NCI-H1436 treated with DMSO at 0.1 percent for 48 hours (cell line): ENCODE data around the gene LAMP1.
"Not testable (repeated sequence)": the region's sequence is repeated elsewhere in the genome, so short reads cannot be mapped to it uniquely, and the experiment has no call there.

Experiments used
- DNase-seq: peaks from one replicate; lab custom pipeline; 2025; lab: John Stamatoyannopoulos, UW

The LAMP1 gene, protein sequence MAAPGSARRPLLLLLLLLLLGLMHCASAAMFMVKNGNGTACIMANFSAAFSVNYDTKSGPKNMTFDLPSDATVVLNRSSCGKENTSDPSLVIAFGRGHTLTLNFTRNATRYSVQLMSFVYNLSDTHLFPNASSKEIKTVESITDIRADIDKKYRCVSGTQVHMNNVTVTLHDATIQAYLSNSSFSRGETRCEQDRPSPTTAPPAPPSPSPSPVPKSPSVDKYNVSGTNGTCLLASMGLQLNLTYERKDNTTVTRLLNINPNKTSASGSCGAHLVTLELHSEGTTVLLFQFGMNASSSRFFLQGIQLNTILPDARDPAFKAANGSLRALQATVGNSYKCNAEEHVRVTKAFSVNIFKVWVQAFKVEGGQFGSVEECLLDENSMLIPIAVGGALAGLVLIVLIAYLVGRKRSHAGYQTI

DNA sequence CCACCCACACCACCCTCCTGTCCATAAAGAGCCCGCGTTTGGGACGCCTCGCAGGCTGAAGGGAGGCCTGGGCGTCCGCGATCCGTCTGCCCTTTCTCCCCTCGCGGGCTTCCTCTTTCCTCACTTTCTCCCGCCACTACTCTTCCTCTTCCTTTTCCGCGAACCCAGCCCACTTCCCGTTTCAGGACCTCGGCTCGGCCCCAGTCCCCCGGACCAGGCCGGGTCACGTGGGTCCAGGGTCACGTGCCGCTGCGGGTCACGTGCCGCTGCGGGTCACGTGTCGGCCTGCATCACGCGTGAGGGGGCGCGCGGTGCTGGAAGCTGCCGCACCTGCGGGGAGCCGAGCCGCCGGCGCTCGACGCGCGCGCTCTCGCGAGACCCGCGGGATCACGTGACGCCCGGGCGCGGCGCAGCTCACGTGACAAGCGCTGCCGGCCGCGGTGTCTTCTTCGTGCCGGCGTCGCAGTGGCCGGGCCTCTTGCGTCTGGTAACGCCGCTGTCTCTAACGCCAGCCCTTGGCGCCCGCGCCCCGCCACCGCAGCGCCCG, at the start of gene LAMP1:
Gene LAMP1 (plus strand): TSS at position 417 of the 547 bp plus-strand sequence. CDS start 196 bp downstream, outside the sequence.
- DNase-seq = peak; percentile 59

DNA sequence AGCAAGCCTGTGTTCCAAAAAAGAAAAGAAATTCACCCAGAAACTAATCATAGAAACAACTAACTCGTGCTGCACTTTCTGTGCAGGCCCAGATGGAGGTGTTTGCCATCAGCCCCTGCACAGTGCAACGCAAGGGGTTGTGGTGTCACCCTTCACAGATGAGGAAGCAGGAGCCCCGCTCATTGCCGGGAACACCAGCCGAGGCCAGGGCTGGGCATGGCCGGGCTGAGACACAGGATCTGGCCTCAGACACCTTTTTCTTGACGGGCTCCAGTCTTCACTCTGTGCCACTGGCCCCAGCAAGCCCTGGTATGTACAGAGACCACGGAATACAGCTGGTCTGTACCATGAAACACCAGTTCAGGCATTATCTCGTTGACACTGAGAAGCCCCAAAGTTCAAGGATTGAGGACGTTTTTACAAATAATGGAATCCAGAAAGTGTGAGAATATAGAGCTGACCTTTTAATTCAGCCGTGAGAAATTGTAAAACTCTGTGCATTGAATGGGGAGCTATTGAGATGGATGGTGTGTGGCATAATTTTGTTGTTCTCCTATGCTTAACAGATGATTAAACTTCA, 44.4 kb upstream of the LAMP1 start:
- DNase-seq = no peak

DNA sequence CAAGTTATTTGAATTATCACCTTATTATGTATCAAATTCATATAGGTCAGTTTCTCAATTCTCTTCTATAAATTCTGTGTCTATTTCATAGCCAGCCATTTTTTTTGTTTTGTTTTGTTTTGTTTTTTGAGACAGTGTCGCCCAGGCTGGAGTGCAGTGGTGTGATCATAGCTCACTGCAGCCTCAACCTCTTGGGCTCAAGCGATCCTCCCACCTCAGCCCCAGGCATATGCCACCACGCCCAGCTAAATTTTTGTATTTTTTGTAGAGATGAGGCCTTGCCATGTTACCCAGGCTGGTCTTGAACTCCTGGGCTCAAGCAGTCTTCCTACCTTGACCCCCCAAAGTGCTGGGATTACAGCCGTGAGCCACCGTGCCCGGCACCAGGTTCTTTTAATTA, 39.1 kb upstream of the LAMP1 start:
- DNase-seq = not testable (repeated sequence)

GRCh38 chr13:113258321-113259054, 38.6 kb upstream of the LAMP1 start:
- DNase-seq = no peak

DNA sequence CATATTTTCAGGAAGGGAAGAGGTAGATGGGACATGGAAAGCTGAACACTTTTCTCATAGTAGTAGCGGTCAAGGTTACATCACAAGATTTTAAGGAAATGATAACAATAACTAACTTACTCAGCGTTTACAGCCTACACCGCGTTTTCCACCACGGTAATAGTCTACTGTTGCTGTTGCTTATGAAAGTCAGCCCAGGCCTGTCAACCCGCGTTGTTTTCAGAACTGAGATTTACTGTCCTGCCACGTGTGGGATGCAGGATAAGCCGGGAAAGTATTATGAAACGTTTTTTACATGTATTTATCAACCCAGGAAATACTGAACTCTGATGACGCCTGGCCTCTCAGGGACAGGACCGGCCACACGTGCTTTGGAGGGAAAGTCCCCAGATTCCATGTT, 36.0 kb upstream of the LAMP1 start:
- DNase-seq = no peak

GRCh38 chr13:113263016-113263415, 34.0 kb upstream of the LAMP1 start:
- DNase-seq = not testable (repeated sequence)

DNA sequence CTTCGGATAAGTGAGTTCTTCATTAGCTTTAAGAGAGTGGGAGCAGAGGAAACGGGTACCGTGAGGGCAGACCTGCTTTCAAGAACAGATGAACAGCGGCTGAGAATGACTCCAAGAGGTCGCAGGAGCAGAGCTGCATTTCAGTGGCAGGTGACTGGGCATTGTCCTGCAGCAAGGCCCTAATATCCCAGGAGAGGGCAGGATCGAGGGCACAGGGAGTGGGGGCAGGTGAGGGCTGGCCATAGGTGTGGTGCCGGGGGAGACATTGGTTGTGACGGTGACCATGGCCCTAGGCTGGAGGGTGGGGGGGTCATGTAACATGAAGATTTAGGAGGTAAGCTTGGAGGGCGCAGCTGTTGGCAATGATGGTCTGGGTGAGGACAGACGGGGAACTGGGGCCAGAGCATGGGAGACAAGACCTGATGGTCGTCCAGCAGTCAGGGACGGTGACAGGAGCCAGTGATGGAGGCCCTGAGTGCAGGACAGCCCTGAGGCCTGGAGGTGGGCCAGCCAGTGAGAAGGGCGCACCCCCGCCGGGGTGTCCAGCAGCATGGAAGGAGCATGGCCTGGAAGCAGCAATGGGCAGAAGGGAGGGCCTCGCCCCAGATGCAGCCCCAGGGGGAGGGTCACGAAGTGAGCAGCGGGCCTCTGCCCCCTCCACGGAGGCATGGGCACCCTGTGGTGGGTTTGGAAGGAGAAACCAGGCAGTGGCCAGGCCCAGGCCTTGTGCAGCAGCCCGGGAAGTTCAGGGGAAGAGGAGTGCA, 29.2 kb upstream of the LAMP1 start:
- DNase-seq = no peak

GRCh38 chr13:113272031-113272430, 25.0 kb upstream of the LAMP1 start:
- DNase-seq = no peak

GRCh38 chr13:113272701-113273181, 24.3 kb upstream of the LAMP1 start:
- no peak for DNase-seq

- DNase-seq = no peak
Observed at GRCh38 chr13:113273321-113273720, 23.7 kb upstream of the LAMP1 start.

DNA sequence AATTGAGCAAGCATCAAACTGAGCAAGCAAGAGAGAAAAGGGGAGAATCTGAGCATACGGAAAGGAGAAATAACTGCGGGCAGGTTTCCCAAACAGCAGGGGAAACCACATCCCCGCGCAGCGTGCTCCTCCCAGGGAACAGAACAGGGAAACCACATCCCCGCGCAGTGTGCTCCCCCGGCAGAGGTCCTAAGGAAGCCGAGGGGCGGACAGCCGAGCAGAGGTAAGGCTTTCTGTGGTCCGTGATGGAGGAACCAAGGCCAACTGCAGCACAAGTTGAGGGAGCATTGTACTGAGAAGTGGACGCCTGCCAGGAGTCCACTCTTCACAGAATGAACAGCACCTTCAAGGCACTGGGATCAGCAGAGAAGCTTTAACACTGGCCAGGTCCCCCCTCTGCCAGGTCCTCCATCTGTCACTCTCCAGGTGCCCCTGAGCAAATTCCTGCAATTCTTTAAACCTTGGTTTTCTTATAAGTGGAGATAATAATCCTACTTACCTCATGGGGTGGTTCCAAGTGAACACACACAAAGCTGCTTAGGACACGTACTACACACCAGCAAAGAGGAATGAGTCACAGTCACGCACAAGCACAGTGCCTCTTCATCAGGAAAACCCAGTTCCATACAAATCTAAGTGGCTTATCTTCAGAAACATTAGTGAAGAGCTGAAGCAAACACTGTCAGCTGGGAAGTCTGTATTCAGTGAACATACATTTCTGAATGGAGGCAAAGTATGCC, 23.0 kb upstream of the LAMP1 start:
- DNase-seq = no peak

GRCh38 chr13:113274721-113275120, 22.3 kb upstream of the LAMP1 start:
- DNase-seq = no peak

DNA sequence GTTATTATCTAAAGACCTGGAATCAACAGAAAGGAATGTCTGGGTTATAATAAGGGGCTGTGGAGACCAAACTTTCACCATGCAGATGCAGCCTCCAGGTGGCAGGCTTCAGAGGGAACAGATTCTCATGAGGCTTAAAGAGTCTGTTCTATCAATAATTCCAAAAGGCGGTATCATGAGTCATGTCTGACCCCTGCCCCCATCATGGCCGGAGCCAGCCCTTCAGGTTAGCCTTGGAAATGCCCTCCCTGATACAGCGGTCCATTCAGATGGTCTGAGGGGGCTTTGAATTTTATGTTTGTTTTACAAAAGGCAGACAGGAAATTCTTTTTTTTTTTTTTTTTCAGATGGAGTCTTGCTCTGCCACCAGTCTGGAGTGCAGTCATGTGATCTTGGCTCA, 21.7 kb upstream of the LAMP1 start:
- DNase-seq = no peak

DNA sequence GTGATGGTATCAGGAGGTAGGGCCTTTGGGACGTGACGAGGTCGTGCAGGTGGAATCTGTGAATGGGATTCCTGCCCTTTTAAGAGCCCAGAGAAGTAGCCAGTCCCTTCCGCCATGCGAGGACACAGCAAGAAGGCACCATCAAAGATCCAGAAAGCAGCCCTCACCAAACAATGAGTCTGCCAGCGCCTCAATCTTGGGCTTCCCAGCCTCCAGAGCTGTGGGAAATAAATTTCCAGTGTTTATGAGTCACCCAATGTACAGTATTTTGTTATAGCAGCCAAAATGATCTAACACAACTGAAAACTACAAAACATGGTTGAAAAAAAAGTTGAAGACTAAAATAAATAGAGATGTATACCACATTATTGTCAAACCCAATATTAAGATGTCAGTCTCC, 16.9 kb upstream of the LAMP1 start:
- no peak for DNase-seq

- no peak for DNase-seq
Observed at GRCh38 chr13:113283904-113284303, 13.1 kb upstream of the LAMP1 start.

DNA sequence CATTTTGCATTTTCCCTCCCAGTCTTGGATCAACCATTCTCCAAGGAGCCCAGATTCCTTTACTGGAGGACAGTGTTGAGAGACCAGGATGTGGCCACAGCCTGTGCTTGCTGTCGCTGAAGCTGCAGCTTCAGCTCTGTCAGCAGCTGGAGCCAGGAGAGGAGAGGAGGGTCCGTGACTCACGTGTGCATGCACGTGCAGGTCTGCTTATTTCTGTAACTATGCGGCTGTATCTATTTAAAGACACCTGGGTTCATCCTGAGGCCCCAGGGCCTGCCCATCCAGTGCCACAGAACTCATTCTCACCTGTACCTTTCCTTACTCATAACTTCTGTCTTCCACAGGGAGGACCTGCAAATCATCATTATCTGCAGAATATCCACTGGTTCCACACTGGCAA, 8.2 kb upstream of the LAMP1 start:
- no peak for DNase-seq

- no peak for DNase-seq
Observed at GRCh38 chr13:113291129-113291528, 5.9 kb upstream of the LAMP1 start.

DNA sequence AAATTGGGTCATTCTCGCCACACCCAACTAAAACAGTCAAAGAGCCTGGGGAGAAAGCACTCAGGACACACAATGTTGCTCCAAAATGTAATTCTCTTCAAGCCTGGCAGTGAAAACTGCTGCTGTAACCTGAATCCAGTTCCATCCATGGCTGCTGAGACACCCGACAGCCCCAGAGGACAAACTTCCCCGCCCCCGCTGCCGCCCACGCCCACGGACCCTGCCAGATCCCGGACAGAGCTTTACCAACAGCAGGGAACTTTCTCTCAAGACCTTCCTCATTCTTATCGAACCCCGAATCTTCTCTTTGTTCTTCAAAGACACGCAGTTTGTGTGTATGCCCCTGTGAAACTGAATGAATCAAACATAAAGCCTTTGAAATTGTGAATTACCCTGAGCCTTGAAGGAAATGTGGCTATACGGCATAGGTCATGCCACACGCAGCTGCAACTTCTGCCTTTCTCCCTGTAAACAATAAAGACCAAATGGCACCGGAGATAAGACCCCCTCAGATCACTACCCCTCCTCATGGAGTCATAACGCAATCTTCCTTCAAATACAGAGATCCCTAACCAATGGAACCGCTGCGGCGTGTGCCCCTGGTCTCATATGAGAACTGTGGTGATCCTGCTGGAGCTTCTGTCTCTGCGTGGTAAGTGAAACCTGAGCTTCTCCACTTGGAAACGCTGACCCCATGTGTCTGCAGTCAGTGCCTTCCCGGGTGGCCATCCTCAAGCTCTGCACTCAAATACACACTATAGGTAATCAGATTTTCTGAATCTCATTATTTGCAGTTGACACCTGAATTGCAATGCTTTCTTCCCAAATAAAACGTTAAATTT, 4.8 kb upstream of the LAMP1 start:
- DNase-seq = no peak

- DNase-seq = no peak
Observed at GRCh38 chr13:113293686-113294085, 3.4 kb upstream of the LAMP1 start.

DNA sequence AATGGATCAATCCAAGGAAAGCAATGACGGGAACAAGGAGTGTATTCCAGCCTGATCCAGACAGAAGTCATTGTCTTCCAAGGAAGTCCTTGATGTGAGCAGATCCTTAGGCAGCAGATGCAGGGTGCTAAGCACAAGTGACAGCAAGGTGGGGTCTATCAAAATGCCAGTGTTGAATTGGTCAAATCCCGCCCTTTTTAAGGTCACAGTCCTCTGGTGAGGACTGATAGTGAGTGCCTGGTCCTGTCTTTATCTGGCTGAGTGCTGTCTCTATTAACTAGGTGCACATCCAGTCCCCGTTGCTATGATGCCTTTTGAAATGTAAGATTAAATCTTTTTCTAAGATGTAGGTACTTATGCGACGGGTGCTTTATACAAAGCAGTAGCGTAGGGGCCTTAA, 1.3 kb upstream of the LAMP1 start:
- no peak for DNase-seq
